ENCODE measurements around the gene LRRC28.

The LRRC28 gene

GRCh38 chr15:99307735-99308134 is 56.5 kb downstream of the LRRC28 start:
- DNase-seq = no peak

DNA sequence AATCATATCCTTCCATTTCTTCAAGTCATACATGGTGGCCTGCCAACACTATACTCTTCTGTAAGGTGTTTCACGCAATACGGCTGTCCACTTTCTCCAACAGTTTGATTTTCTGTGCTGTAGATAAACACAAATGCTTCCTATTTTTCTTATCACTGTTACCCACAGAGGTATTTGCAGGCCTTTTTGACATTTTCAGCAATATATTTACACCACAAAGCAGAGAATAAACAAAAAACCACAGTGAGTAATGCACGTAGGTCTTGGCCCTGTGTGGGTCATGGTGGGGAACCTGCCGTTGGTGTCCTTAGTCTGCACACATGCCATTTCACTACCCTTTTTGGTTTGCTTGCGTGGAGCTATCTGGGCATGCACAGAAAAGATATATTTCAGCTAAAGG is 59.5 kb downstream of the LRRC28 start:
- DNase-seq = no peak

DNA sequence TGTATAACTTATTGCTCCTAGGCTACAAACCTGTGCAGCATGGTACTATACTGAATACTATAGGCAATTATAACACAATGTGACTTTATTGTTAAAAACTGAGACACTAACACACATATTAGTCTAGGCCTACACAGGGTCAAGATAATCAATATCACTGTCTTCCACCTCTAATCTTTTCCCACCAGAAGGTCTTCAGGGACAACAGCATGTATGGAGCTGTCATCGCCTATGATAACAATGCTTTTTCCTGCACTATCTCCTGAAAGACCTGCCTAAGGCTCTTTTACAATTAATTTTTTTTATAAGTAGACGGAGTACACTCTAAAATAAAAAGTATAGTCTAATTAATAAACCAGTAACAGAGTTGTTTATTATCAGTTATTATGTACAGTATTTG is 60.9 kb downstream of the LRRC28 start:
- no peak for DNase-seq

DNA sequence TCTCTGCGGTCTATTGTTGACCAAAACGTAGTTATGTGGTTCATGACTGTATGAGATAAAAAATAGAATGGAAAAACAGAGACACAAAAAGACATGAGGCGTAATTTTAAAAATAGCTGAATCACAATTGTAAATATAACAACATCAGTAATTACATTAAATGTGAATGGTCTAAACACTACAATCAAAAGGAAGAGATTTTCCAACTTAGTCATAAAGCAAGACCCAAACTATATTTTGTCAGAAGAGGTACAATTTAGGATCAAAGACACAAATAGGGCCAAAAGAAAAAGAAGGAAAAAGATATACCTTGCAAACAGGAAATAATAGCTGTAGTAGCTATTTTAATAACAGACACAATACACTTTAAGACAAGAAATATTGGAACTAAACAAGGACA is 61.5 kb downstream of the LRRC28 start:
- no peak for DNase-seq

- DNase-seq = no peak
Observed at GRCh38 chr15:99315636-99316035, 64.4 kb downstream of the LRRC28 start.

GRCh38 chr15:99320374-99321215 is 69.3 kb downstream of the LRRC28 start:
- no peak for DNase-seq

DNA sequence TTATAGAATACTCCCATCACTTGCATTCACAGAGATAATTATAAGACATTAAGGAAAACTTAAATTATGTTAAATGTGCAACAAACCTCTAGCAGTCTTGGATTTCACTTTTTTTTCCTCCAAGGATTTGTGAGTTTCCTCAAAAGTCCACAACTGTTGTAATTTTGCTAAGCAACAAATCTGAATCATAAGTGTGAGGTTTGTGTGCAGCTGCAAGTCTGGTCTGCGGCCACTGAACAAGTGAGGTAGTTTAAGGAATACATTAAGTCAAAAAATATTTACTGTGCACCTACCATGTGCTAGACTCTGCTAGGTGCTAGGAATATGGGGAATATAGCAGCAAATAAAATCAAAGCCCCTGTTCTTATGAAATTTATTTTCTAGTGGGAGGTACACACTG is 70.2 kb downstream of the LRRC28 start:
- no peak for DNase-seq

DNA sequence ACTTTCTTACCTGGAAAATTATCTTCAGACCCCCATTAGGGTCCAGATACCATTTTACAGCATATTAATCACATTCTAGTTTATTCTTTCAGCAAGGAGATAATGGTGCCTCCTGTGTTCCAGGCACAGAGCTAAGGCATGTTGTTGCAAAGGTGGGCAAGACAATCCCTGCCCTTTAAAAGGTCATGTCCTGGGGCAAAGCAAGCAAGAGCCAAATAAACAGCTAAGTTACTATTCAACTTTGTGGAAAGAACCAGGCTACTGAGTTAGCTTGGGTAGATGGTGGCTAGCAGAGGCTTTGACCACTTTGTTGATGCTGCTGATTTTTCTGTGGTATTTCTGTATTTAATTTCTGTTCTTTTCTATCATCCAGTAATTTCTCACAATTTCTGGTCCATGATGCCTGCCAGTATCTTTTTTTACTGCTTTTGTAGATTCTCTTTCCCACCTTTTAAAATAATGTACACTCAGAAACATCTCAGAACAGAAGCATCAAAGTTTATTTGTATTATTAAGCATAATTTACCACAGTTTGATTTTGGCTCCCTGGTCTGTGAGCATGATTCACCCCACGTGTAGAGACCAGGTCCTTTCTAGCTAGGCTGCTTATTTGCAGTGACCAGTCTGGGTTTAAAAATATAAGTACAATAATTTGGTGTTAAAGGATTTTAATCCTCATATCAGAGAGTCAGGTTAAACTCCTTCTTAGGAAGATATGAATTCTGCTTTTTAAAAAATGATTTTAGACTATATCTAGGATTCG is 71.5 kb downstream of the LRRC28 start:
- no peak for DNase-seq

DNA sequence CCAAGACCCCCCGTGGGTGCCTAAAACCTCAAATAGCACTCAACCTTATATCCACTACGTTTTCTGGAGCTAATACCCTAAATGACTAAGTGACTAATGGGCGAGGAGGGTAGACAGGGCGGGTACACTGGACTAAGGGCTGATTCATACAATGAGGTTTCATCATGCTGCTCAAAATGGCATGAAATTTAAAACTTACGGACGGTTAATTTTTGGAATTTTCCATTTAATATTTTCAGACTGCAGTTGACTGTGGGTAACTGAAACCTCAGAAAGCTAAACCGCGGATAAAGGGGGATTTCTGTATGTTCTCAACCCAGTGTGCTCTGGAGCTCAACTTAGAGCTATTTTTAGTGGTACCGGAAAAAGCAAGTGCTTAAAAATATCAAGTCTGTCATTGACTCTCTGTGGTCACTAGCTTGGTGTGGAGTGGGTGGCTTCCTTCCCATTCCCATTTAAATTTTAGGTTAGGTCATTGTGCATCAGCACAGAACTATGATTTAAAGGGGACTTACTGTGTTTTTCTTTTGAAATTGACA is 72.9 kb downstream of the LRRC28 start:
- no peak for DNase-seq

DNA sequence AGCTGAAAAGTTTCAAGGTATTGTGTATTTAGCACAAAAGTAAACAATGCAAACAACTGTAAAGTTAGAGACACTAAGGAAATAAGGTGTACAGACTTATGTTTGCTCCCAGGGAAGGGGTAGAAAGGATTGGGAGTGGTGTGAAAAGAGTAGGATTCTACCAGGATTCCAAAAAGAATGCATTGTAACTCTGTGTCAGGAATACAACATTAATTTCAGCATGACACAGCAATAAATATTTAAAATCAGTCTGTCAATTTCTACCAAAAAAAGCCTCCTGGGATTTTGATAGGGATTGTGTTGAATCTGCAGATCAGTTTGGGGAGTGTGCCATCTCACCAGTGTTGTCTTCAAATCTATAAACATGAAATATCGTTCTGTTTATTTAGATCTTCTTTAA is 73.4 kb downstream of the LRRC28 start:
- no peak for DNase-seq

DNA sequence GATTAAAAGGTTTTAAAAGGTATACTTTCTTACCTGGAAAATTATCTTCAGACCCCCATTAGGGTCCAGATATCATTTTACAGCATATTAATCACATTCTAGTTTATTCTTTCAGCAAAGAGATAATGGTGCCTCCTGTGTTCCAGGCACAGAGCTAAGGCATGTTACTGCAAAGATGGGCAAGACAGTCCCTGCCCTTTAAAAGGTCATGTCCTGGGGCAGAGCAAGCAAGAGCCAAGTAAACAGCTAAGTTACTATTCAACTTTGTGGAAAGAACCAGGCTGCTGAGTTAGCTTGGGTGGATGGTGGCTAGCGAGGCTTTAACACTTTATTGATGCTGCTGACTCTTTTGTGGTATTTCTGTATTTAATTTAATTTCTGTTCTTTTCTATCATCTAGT is 75.0 kb downstream of the LRRC28 start:
- no peak for DNase-seq

DNA sequence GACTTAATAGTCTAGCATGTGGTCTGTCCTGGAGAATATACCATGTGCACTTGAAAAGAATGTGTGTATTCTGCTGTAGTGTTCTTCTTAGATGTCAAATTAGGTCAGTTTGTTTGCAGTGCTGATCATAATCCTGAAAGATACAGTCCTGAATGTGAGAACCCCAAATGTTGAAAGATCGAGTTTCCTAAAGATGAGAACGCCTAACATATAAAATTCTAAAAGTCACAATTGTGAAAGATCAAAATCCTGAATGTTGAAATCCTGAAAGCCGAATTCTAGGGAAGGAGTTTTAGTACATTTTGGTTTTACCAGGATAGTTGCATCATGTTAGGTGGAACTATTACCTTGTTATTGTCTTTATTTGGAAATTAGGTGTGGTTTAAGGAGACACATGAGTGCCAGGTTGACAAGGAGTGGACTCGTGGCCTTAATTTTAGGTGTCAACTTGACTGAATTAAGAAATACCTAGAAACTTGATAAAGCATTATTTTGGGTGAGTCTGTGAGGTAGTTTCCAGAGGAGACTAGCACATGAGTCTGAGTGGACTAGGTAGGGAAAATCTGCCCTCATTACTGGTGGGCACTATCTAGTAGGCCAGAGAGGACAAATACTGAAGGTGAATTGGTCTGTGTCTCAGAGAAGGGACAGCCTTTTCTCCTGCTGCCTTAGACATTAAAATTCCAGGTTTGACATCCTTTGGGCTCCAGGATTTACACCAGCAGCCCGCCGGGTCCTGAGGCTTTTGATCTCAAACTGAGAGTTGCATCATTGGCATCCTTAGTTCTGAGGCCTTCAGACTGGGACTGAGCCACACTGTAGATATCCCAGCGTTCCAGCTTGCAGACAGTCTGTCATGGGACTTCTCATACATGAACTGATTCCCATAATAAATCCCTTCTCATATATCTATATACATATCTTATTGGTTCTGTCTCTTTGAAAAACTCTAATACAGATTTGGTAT is 77.1 kb downstream of the LRRC28 start:
- DNase-seq = no peak

GRCh38 chr15:99331381-99331780 is 80.1 kb downstream of the LRRC28 start:
- no peak for DNase-seq

- DNase-seq = no peak
Observed at GRCh38 chr15:99333413-99333812, 82.1 kb downstream of the LRRC28 start.

GRCh38 chr15:99333981-99334380 is 82.7 kb downstream of the LRRC28 start:
- DNase-seq = no peak

GRCh38 chr15:99335508-99335907 is 84.2 kb downstream of the LRRC28 start:
- DNase-seq = no peak

DNA sequence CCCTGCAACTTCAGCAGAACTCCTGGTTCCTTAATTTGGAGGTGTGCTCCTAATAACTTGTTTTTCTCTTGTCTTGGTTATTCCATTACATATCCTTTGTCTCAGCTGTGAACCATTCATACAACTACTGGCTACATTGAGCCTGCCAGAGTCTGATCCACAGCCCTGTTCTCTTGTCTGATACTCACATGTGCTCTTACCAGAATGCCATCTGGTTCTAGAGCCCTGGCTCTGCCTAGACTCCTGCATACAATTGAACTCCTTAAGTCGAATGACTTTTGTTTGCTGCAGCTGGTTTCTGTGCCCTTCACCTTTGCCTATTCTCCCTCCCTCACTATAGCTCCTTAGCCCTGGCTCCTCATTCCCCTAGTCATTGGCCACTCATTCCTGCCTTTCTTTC is 85.5 kb downstream of the LRRC28 start:
- no peak for DNase-seq

- no peak for DNase-seq
Observed at GRCh38 chr15:99340347-99340746, 89.1 kb downstream of the LRRC28 start.

GRCh38 chr15:99341786-99342185 is 90.5 kb downstream of the LRRC28 start:
- DNase-seq = no peak

GRCh38 chr15:99343208-99343607 is 91.9 kb downstream of the LRRC28 start:
- DNase-seq = no peak

- DNase-seq = no peak
Observed at GRCh38 chr15:99343881-99344551, 92.7 kb downstream of the LRRC28 start.

GRCh38 chr15:99344639-99345038 is 93.4 kb downstream of the LRRC28 start:
- DNase-seq = no peak

Data from NCI-H187 (cell line).